ENCODE data around the gene GALNT17.

- TF ChIP-seq TEAD4 (IDR thresholded peaks at IDR 0.05) (no peak), TAF1 (IDR thresholded peaks at IDR 0.05; ENCODE audit: low read depth) (no peak), CREB1 (IDR thresholded peaks at IDR 0.05; ENCODE audit: low read depth) (no peak), RAD21 (IDR thresholded peaks at IDR 0.05; ENCODE audit: low read depth) (no peak), MAX (IDR thresholded peaks at IDR 0.05) (no peak), EP300 (IDR thresholded peaks at IDR 0.05; ENCODE audit: borderline replicate concordance) (no peak), ZBTB7A (IDR thresholded peaks at IDR 0.05; ENCODE audit: low read depth) (no peak), EGR1 (IDR thresholded peaks at IDR 0.05) (no peak), YY1 (IDR thresholded peaks at IDR 0.05; ENCODE audit: low read depth) (no peak), NFIC (IDR thresholded peaks at IDR 0.05) (no peak), REST (IDR thresholded peaks at IDR 0.05; ENCODE audit: low read depth) (no peak), CEBPB (IDR thresholded peaks at IDR 0.05) (no peak)
Observed at GRCh38 chr7:71322201-71322600, 190.3 kb downstream of the GALNT17 start.
